Neural cell (in vitro differentiated cells): ENCODE results near the gene SAMD10. TPM values are rescaled to one million over a fixed set of nuclear protein-coding genes. Genes with fewer than 3 reads are reported as not detected.
A peak's percentile ranks its signal among the peaks of the same experiment; 100 is the strongest.

Experiments used
- H2AFZ ChIP-seq: fragments of 200-600, 300-800 bp; sonication (generic), shearing (Covaris generic); 2 replicates; pipeline ENCODE4 v1.6.0; 2014; ENCODE audit warnings: low read depth, mild to moderate bottlenecking, antibody characterized with exemption, low read length, moderate library complexity
- H3F3A ChIP-seq: fragments of 200-600 bp; shearing (Covaris generic); 2 replicates; pipeline ENCODE4 v1.6.1; 2016; ENCODE audit warnings: mild to moderate bottlenecking, moderate library complexity, mixed read lengths, antibody characterized with exemption, low read length; ENCODE audit not compliant: insufficient read depth, poor library complexity, severe bottlenecking
- H3K27ac ChIP-seq: fragments of 200-600, 300-800 bp; sonication (generic), shearing (Covaris generic); 2 replicates; pipeline ENCODE4 v1.5.1; 2014; ENCODE audit warnings: mild to moderate bottlenecking, low read length, moderate library complexity
- H3K27me3 ChIP-seq: fragments of 300-800, 200-600 bp; sonication (generic), shearing (Covaris generic); 2 replicates; pipeline ENCODE4 v1.6.0; 2014; ENCODE audit warnings: mild to moderate bottlenecking, low read depth, low read length, moderate library complexity; ENCODE audit not compliant: insufficient read depth
- H3K36me3 ChIP-seq: fragments of 300-800, 200-600 bp; sonication (generic), shearing (Covaris generic); 2 replicates; pipeline ENCODE4 v1.5.1; 2014; ENCODE audit warnings: mild to moderate bottlenecking, antibody characterized with exemption, low read length, moderate library complexity; ENCODE audit not compliant: insufficient read depth
- H3K4me2 ChIP-seq: fragments of 300-800, 200-600 bp; sonication (generic), shearing (Covaris generic); 2 replicates; pipeline ENCODE4 v1.6.0; 2014; ENCODE audit warnings: mild to moderate bottlenecking, low read length
- H3K4me3 ChIP-seq: fragments of 300-800, 200-600 bp; sonication (generic), shearing (Covaris generic); 2 replicates; pipeline ENCODE4 v1.5.1; 2014; ENCODE audit warnings: mild to moderate bottlenecking, low read length, moderate library complexity
- H3K79me2 ChIP-seq: fragments of 200-600 bp; shearing (Covaris generic); replicated peaks from 2 replicates; pipeline ENCODE4 v1.6.0; 2014; ENCODE audit warnings: mild to moderate bottlenecking, low read length, moderate library complexity; ENCODE audit not compliant: insufficient read depth
- H3K9ac ChIP-seq: fragments of 300-800, 200-600 bp; sonication (generic), shearing (Covaris generic); 2 replicates; pipeline ENCODE4 v1.6.1; 2016; ENCODE audit warnings: mild to moderate bottlenecking, low read length, mixed read lengths
- H3K9me2 ChIP-seq: fragments of 200-600 bp; shearing (Covaris generic); 2 replicates; pipeline ENCODE4 v1.6.1; 2016; ENCODE audit warnings: mild to moderate bottlenecking, low read length, mixed read lengths; ENCODE audit not compliant: insufficient read depth
- H3K9me3 ChIP-seq: fragments of 200-600, 300-800 bp; sonication (generic), shearing (Covaris generic); 2 replicates; pipeline ENCODE4 v1.6.1; 2016; ENCODE audit warnings: mild to moderate bottlenecking, mixed run types, low read length, moderate library complexity, mixed read lengths
- H4K20me1 ChIP-seq: fragments of 200-600 bp; shearing (Covaris generic); 2 replicates; pipeline ENCODE4 v1.6.1; 2016; ENCODE audit warnings: mild to moderate bottlenecking, mixed run types; ENCODE audit not compliant: insufficient read depth
- EP300 ChIP-seq: fragments of 450-650 bp; conservative IDR thresholded peaks from 2 replicates; pipeline ENCODE4 v1.6.1; 2014; ENCODE audit warnings: antibody characterized with exemption, mild to moderate bottlenecking, moderate library complexity; ENCODE audit not compliant: poor library complexity, severe bottlenecking
- EZH2 ChIP-seq: fragments of 200-600, 300-800 bp; shearing (Covaris generic), sonication (generic); IDR thresholded peaks from 2 replicates; pipeline ENCODE4 v1.6.1; 2014; ENCODE audit warnings: antibody characterized with exemption, low read length, borderline replicate concordance, mild to moderate bottlenecking; ENCODE audit not compliant: insufficient read depth, poor library complexity, severe bottlenecking
- MXI1 ChIP-seq: fragments of 450-650 bp; conservative IDR thresholded peaks from 2 replicates; pipeline ENCODE4 v1.6.1; 2014; ENCODE audit warnings: antibody characterized with exemption, mild to moderate bottlenecking; ENCODE audit not compliant: poor library complexity, severe bottlenecking
- POLR2AphosphoS5 ChIP-seq: IDR thresholded peaks from 2 replicates; pipeline ENCODE4 v1.6.1; 2012
- RAD21 ChIP-seq: fragments of 450-650 bp; conservative IDR thresholded peaks from 2 replicates; pipeline ENCODE4 v1.6.1; 2014; ENCODE audit warnings: antibody characterized with exemption, mild to moderate bottlenecking, moderate library complexity
- SMC3 ChIP-seq: fragments of 450-650 bp; conservative IDR thresholded peaks from 2 replicates; pipeline ENCODE4 v1.6.1; 2014; ENCODE audit warnings: antibody characterized with exemption, mild to moderate bottlenecking, moderate library complexity; ENCODE audit not compliant: poor library complexity
- TAF1 ChIP-seq: IDR thresholded peaks from 2 replicates; pipeline ENCODE4 v1.6.1; 2012; ENCODE audit warnings: low read depth
- polyA plus RNA-seq: library from polyadenylated mRNA; depleted of rRNA; stranded (reverse); fragments of >200 nt; gene quantifications from 2 replicates; pipeline ENCODE4 v1.2.3, GENCODE V29; 2014
- TF ChIP-seq, protein P1 (sequence below): fragments of 450-650 bp; IDR thresholded peaks from 2 replicates; pipeline ENCODE4 v1.5.1; 2014; ENCODE audit warnings: antibody characterized with exemption, mild to moderate bottlenecking, moderate library complexity; ENCODE audit not compliant: poor library complexity, severe bottlenecking
- TF ChIP-seq, protein P2 (sequence below): IDR thresholded peaks from 2 replicates; pipeline ENCODE4 v1.6.1; 2012; ENCODE audit warnings: borderline replicate concordance

The SAMD10 gene
- polyA plus RNA-seq, 1 donor from 2014 or later, result 23.3 TPM

DNA sequence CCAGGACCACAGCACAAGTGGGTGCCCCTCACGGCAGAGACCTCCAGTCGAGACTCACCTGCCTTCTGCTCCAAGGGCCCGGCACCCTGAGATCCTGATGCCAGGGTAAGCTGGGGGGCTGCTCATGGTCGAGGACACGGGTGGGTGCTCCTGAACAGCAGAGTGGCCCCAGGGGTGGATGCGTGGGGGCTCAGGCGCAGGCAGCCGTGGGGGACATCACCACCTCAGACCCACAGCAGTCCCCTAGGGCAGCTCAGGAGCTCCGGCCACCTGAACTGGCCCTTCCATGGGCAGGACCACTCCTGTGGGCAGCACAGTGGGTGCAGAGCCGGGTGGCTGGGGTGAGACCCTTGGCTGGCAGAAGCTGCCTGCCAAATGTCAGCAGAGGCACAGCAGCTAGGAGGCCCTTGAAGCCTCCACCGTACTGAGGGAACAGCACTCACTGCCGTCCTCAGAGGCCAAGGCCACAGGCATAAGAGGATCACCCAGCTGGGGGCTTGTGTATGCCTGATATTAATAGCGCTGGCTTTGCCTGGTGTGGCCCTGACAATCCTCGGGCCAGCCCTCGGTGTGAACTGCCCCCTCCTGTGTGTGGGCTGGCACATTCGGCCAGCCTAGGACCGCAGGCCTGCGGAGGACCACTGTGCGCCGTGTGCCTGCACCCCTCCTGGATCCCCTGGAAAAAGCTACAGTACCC is 28.6 kb downstream of the SAMD10 start:
- no peak for TF ChIP-seq RAD21
- TF ChIP-seq EZH2, result no peak
- TF ChIP-seq, protein P1, sequence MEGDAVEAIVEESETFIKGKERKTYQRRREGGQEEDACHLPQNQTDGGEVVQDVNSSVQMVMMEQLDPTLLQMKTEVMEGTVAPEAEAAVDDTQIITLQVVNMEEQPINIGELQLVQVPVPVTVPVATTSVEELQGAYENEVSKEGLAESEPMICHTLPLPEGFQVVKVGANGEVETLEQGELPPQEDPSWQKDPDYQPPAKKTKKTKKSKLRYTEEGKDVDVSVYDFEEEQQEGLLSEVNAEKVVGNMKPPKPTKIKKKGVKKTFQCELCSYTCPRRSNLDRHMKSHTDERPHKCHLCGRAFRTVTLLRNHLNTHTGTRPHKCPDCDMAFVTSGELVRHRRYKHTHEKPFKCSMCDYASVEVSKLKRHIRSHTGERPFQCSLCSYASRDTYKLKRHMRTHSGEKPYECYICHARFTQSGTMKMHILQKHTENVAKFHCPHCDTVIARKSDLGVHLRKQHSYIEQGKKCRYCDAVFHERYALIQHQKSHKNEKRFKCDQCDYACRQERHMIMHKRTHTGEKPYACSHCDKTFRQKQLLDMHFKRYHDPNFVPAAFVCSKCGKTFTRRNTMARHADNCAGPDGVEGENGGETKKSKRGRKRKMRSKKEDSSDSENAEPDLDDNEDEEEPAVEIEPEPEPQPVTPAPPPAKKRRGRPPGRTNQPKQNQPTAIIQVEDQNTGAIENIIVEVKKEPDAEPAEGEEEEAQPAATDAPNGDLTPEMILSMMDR, result no peak
- TF ChIP-seq TAF1, result no peak
- TF ChIP-seq EP300, result no peak
- no peak for TF ChIP-seq MXI1
- no peak for TF ChIP-seq POLR2AphosphoS5
- TF ChIP-seq SMC3, result no peak
- TF ChIP-seq, protein P2, sequence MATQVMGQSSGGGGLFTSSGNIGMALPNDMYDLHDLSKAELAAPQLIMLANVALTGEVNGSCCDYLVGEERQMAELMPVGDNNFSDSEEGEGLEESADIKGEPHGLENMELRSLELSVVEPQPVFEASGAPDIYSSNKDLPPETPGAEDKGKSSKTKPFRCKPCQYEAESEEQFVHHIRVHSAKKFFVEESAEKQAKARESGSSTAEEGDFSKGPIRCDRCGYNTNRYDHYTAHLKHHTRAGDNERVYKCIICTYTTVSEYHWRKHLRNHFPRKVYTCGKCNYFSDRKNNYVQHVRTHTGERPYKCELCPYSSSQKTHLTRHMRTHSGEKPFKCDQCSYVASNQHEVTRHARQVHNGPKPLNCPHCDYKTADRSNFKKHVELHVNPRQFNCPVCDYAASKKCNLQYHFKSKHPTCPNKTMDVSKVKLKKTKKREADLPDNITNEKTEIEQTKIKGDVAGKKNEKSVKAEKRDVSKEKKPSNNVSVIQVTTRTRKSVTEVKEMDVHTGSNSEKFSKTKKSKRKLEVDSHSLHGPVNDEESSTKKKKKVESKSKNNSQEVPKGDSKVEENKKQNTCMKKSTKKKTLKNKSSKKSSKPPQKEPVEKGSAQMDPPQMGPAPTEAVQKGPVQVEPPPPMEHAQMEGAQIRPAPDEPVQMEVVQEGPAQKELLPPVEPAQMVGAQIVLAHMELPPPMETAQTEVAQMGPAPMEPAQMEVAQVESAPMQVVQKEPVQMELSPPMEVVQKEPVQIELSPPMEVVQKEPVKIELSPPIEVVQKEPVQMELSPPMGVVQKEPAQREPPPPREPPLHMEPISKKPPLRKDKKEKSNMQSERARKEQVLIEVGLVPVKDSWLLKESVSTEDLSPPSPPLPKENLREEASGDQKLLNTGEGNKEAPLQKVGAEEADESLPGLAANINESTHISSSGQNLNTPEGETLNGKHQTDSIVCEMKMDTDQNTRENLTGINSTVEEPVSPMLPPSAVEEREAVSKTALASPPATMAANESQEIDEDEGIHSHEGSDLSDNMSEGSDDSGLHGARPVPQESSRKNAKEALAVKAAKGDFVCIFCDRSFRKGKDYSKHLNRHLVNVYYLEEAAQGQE, result no peak
- Histone ChIP-seq H3K27me3 (no peaks in the 10 kb centered on the region), H3K79me2 (peaks cover 61% of the 10 kb centered on the region), H2AFZ (no peak overlapping the region), H3K36me3 (no peaks in the 10 kb centered on the region), H3K9ac (peak overlapping the region; percentile 16), H3K4me2 (no peak overlapping the region), H3K9me2 (no peaks in the 10 kb centered on the region), H3K9me3 (no peaks in the 10 kb centered on the region), H3K4me3 (no peak overlapping the region), H3K27ac (peak overlapping the region; percentile 99), H4K20me1 (no peaks in the 10 kb centered on the region), H3F3A (no peaks in the 10 kb centered on the region)

DNA sequence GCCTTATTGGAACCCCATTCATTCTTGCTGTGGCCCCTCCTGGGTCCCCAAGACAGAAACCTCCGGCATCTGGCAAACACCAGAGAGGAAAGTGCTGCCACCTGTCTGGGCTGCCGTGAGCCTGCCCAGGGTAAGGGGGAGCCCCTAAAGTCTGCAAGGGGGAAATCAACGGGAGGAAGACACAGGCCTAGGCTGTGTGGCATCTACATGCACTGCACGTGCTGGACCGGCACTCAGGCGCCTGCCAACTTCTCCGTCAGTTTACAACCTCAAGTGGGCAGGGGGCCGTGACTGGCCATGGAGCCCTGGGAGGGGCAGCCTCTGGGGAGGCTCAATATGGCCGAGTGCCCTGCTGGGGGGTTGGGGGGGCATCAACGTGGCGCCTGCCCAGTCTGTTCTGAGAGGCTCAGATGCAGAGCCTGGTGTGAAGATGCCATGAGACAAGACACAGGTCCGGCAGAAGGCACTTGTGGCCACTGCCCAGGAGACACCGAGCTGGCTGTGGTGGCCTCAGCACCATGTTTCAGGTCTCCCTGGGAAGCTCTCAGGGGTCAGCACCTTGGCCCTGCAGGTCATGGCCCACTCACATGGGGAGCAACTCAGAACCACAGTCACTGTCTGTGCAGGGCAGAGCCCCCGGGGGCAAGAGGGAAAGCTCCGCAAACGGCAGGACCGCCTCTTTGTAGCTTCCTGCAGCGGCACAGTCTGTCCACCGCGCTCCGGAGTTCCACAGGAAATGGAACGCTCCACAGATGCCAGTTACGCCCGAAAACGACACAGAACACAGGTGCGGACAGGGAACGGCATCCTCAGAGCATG is 31.6 kb downstream of the SAMD10 start:
- Histone ChIP-seq H3K27me3 (no peaks in the 10 kb centered on the region), H3F3A (no peaks in the 10 kb centered on the region), H2AFZ (no peak overlapping the region), H3K9me3 (no peaks in the 10 kb centered on the region), H3K36me3 (no peaks in the 10 kb centered on the region), H3K4me3 (no peak overlapping the region), H3K4me2 (no peak overlapping the region), H3K9me2 (no peaks in the 10 kb centered on the region), H3K27ac (peak overlapping the region; percentile 99), H3K9ac (peak overlapping the region; percentile 84), H3K79me2 (peaks cover 43% of the 10 kb centered on the region), H4K20me1 (no peaks in the 10 kb centered on the region)
- no peak for TF ChIP-seq MXI1
- TF ChIP-seq POLR2AphosphoS5, result no peak
- no peak for TF ChIP-seq TAF1
- TF ChIP-seq EZH2, result no peak
